Liver (tissue), 9 donors: ENCODE measurements around the gene STXBP6. TPM values are rescaled to one million over a fixed set of nuclear protein-coding genes. Genes with fewer than 3 reads are reported as not detected.
A peak's percentile ranks its signal among the peaks of the same experiment; 100 is the strongest.

Source experiments
- DNase-seq: peaks from one replicate; pipeline ENCODE4 v3.0.0-alpha.2; 2017; ENCODE audit warnings: low spot score
- H3K27ac ChIP-seq, 2 donors: one replicate each; pipeline ENCODE4 v1.7.0; 2013; ENCODE audit warnings: inconsistent platforms in 2 of 2, low read length in 2 of 2, control low read depth in 1 of 2, low read depth in 1 of 2, mild to moderate bottlenecking in 1 of 2
- H3K27me3 ChIP-seq, 4 donors: one replicate each; pipeline versions ENCODE4 v1.6.1 to v1.7.0; 2013; ENCODE audit warnings: low read length in 3 of 4, inconsistent platforms in 1 of 4, mild to moderate bottlenecking in 1 of 4, moderate library complexity in 1 of 4; ENCODE audit not compliant: control insufficient read depth in 4 of 4, insufficient read depth in 4 of 4
- H3K36me3 ChIP-seq, 4 donors: one replicate each; pipeline versions ENCODE4 v1.6.1 to v1.7.0; 2013; ENCODE audit warnings: low read length in 3 of 4, mild to moderate bottlenecking in 3 of 4, low read depth in 1 of 4, moderate library complexity in 1 of 4; ENCODE audit not compliant: control insufficient read depth in 4 of 4, insufficient read depth in 3 of 4
- H3K4me1 ChIP-seq, 4 donors: one replicate each; pipeline versions ENCODE4 v1.6.1 to v1.7.0; 2013; ENCODE audit warnings: low read length in 3 of 4, mild to moderate bottlenecking in 3 of 4, moderate library complexity in 1 of 4; ENCODE audit not compliant: control insufficient read depth in 4 of 4, insufficient read depth in 4 of 4
- H3K4me3 ChIP-seq, 3 donors: one replicate each; pipeline versions ENCODE4 v1.6.1 to v1.7.0; 2013; ENCODE audit warnings: low read length in 3 of 3, control low read depth in 1 of 3, low read depth in 1 of 3, mild to moderate bottlenecking in 1 of 3
- H3K9ac ChIP-seq, 2 donors: one replicate each; pipeline ENCODE4 v1.7.0; 2013; ENCODE audit warnings: low read length in 2 of 2, mild to moderate bottlenecking in 2 of 2, moderate library complexity in 2 of 2, control low read depth in 1 of 2, low read depth in 1 of 2
- H3K9me3 ChIP-seq, 4 donors: one replicate each; pipeline versions ENCODE4 v1.6.1 to v1.7.0; 2013; ENCODE audit warnings: low read length in 3 of 4; ENCODE audit not compliant: control insufficient read depth in 4 of 4
- CTCF ChIP-seq: fragments of 150-350 bp; IDR thresholded peaks from 2 replicates; pipeline ENCODE4 v1.5.1; 2017; ENCODE audit warnings: improper control_type of control experiment, low read depth, low read length; ENCODE audit not compliant: missing input control
- EGR1 ChIP-seq, 2 donors: IDR thresholded peaks; 2 replicates each; pipeline ENCODE4 v1.6.1; 2016 to 2018; ENCODE audit warnings: antibody characterized with exemption in 2 of 2, low read depth in 2 of 2
- FOXA1 ChIP-seq: IDR thresholded peaks from 2 replicates; pipeline ENCODE4 v1.6.1; 2016; ENCODE audit warnings: antibody characterized with exemption
- FOXA2 ChIP-seq: IDR thresholded peaks from 2 replicates; pipeline ENCODE4 v1.6.1; 2016; ENCODE audit warnings: antibody characterized with exemption
- GABPA ChIP-seq, 2 donors: IDR thresholded peaks in 1 of 2; conservative IDR thresholded peaks in 1 of 2; 2 replicates each; pipeline ENCODE4 v1.6.1; 2016; ENCODE audit warnings: antibody characterized with exemption in 2 of 2, mild to moderate bottlenecking in 1 of 2, moderate library complexity in 1 of 2
- HNF4A ChIP-seq, 2 donors: conservative IDR thresholded peaks; 2 replicates each; pipeline ENCODE4 v1.6.1; 2016; ENCODE audit warnings: antibody characterized with exemption in 2 of 2, mild to moderate bottlenecking in 2 of 2
- HNF4G ChIP-seq: IDR thresholded peaks from 2 replicates; pipeline ENCODE4 v1.6.1; 2016; ENCODE audit warnings: antibody characterized with exemption
- JUND ChIP-seq, 2 donors: IDR thresholded peaks; 2 replicates each; pipeline ENCODE4 v1.6.1; 2016; ENCODE audit warnings: antibody characterized with exemption in 2 of 2
- NR2F2 ChIP-seq: IDR thresholded peaks from 2 replicates; pipeline ENCODE4 v1.6.1; 2016; ENCODE audit warnings: antibody characterized with exemption
- RAD21 ChIP-seq, 2 donors: IDR thresholded peaks; 2 replicates each; pipeline ENCODE4 v1.6.1; 2016; ENCODE audit warnings: antibody characterized with exemption in 2 of 2, mild to moderate bottlenecking in 2 of 2
- REST ChIP-seq: IDR thresholded peaks from 2 replicates; pipeline ENCODE4 v1.6.1; 2016; ENCODE audit warnings: antibody characterized with exemption, mild to moderate bottlenecking
- RXRA ChIP-seq, 2 donors: IDR thresholded peaks; 2 replicates each; pipeline ENCODE4 v1.6.1; 2017 to 2018; ENCODE audit warnings: antibody characterized with exemption in 2 of 2, mild to moderate bottlenecking in 1 of 2
- SP1 ChIP-seq: IDR thresholded peaks from 2 replicates; pipeline ENCODE4 v1.6.1; 2018; ENCODE audit warnings: antibody characterized with exemption, mild to moderate bottlenecking
- TAF1 ChIP-seq: conservative IDR thresholded peaks from 2 replicates; pipeline ENCODE4 v1.6.1; 2016; ENCODE audit warnings: antibody characterized with exemption, mild to moderate bottlenecking
- YY1 ChIP-seq: IDR thresholded peaks from 2 replicates; pipeline ENCODE4 v1.6.1; 2016; ENCODE audit warnings: antibody characterized with exemption, mild to moderate bottlenecking
- ZBTB33 ChIP-seq: IDR thresholded peaks from 2 replicates; pipeline ENCODE4 v1.6.1; 2016; ENCODE audit warnings: antibody characterized with exemption
- WGBS: extraction: QIAGEN DNeasy Blood & Tissue Kit; methylation state at CpG from one replicate; pipeline ENCODE4 v1.1.7; 2013; 5-methylcytosine and 5-hydroxymethylcytosine counted together
- polyA plus RNA-seq, 2 donors: library from polyadenylated mRNA; stranded (reverse) in 1 of 2; unstranded in 1 of 2; fragments of 200-250 nt in 1 of 2; fragments of >200 nt in 1 of 2; fragmentation: Nextera tagmentation in 1 of 2; extraction: Ambion mirVana in 1 of 2; gene quantifications; one replicate each; pipeline versions ENCODE4 v1.2.1 to v1.2.3, GENCODE V29; 2013 to 2015
- total RNA-seq, 2 donors: library from RNA; depleted of rRNA; stranded (reverse); fragments of >200 nt; gene quantifications; one replicate each; pipeline ENCODE4 v1.2.3, GENCODE V29; 2014
- TF ChIP-seq, protein P1 (sequence below): IDR thresholded peaks from 2 replicates; pipeline ENCODE4 v1.6.1; 2016; ENCODE audit warnings: antibody characterized with exemption
- TF ChIP-seq, protein P2 (sequence below): IDR thresholded peaks from 2 replicates; pipeline ENCODE4 v1.6.1; 2016; ENCODE audit warnings: antibody characterized with exemption
- donor health status: healthy.
- donor health status: healthy.
- donor health status: healthy.
- donor health status: healthy.
- donor health status: healthy.

The STXBP6 gene
- total and polyA plus RNA-seq, 4 donors, result 1.4 to 3.8 (median 1.8) TPM

DNA sequence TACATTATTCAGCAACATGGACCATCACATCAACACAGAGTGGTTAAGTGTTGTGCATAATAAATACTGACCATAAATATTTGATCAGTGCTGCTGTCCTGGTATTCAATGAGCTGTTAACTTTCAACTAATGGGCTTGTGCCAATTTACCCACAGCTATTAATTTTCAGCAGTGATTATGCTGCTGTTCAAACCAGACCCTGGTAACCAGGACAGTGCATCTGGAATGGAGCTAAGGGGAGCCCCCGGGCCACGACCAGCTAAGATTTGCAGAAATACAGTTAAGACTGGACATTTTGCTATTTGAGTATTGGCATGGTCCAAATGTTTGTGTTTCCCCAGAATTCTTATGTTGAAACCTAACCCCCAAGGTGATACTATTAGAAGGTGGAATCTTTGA lies 235.6 kb downstream of the STXBP6 start (continued):
- TF ChIP-seq CTCF (no peak), FOXA2 (no peak)

GRCh38 chr14:24813819-24814259 lies 236.1 kb downstream of the STXBP6 start:
- no peak for DNase-seq
- Histone ChIP-seq H3K9me3 (no peaks in the 10 kb centered on the region), H3K9ac (peak overlapping the region in 1 of 2 donors; percentile 34), H3K27me3 (no peaks in the 10 kb centered on the region), H3K4me1 (peaks cover 2 to 89% (median 79%) of the 10 kb centered on the region in 4 donors), H3K36me3 (no peaks in the 10 kb centered on the region), H3K27ac (peak overlapping the region; percentile 75 to 80), H3K4me3 (no peak overlapping the region)
- TF ChIP-seq TAF1 (no peak), NR2F2 (no peak), FOXA2 (no peak), GABPA (IDR thresholded peaks at IDR 0.05 in 1 of 2, conservative IDR thresholded peaks at IDR 0.05 in 1 of 2) (no peak), HNF4G (peak; percentile 86), JUND (IDR thresholded peaks at IDR 0.05) (peak in 1 of 2 donors; percentile 60), REST (peak; percentile 45), FOXA1 (no peak), ZBTB33 (no peak), RAD21 (IDR thresholded peaks at IDR 0.05) (peak in 1 of 2 donors; percentile 49), CTCF (no peak), YY1 (peak; percentile 44), HNF4A (conservative IDR thresholded peaks at IDR 0.05) (peak; percentile 90 to 92), RXRA (IDR thresholded peaks at IDR 0.05) (peak; percentile 71 to 81), SP1 (peak; percentile 75), EGR1 (IDR thresholded peaks at IDR 0.05; ENCODE audit: low read depth in 2 of 2) (no peak)
- TF ChIP-seq, protein P1, sequence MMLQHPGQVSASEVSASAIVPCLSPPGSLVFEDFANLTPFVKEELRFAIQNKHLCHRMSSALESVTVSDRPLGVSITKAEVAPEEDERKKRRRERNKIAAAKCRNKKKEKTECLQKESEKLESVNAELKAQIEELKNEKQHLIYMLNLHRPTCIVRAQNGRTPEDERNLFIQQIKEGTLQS, result peak; percentile 24
- TF ChIP-seq, protein P2, sequence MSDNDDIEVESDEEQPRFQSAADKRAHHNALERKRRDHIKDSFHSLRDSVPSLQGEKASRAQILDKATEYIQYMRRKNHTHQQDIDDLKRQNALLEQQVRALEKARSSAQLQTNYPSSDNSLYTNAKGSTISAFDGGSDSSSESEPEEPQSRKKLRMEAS, result peak; percentile 60
- 41% methylated on average over 2 of the region's 2 CpGs for WGBS
